ENCODE data around the gene CCDC33. TPM values are rescaled to one million over a fixed set of nuclear protein-coding genes. Genes with fewer than 3 reads are reported as not detected.

CCDC33 gene
- total and polyA plus RNA-seq, 4 experiments from 2014 or later = not detected

DNA sequence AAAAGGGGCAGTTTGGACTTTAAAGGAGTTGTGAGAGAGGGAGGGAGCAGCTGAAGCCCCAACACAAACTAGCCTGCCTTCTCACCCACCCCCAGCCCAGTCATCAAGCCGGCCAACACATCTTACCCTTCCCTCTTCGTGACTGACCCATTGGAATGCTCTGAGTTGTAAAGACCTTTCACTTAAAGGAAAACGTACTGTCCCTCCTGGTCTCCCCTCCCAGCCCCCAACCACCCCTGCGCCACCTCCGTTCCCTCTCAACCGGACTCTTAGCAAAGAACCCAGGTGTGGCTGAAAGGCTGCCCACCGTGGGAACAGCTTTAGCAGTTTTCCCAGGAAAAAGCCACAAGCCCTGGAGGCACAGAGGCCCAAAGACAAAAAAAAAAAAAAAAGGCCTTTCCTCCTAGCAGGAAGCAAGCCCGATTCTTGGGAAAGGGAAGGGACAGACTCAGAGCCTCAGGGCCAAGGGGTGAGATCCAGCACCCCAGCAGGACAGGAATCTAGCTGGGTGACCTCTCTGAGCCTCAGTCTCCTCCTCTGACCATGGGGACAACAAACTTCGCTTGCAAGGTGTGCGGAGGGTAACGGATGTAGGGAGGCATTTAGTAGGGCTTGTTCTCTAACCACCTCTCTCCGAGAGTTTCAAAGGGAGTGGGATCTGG lies 128.9 kb downstream of the CCDC33 start:
- no peak for DNase-seq
- no peak overlapping the region for H3K4me3 ChIP-seq (ENCODE audit: low read length in 2 of 2)

DNA sequence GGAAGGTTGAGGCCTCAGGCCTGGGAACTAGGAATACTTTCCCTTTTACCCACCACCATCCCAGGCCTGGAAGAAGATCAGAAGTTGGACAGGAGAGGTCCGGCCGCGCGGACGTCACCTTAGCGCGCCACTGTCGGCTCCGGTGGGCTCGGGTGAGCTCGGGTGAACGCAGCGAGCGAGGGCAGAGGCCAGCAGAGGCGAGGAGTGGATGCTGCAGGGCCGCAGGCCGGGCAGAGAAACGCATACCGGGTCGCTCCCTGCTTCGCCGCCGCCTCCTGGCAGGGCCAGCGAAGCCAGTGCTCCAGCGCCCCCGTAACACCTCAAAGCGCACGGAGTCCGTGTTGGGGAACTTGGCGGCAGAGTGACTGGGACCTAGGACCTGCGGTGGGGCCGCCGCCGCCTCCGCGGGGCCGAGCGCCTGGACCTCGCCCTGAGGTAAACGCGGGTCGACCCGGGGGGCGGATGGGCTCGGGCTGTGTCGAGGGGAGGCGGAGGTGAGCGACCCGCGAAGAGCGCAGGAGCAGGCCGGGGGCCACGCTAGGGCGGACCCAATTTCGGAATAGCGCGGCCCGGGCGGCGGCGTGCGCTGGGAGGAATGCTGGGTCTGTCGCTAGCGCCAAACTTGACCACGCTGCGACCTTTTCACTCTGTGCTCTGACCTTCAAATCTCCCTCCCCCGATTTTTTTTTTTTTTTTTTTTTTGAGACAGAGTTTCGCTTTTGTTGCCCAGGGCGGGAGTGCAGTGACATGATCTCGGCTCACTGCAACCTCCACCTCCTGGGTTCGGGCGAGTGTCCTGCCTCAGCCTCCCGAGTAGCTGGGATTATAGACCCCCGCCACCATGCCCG lies 129.7 kb downstream of the CCDC33 start:
- H3K27me3 ChIP-seq (ENCODE audit: insufficient read depth, low read length) = peaks cover 7% of the 10 kb centered on the region
- POLR2A ChIA-PET (ENCODE audit: partially characterized antibody) = no interaction called here
- Mint-ChIP-seq H3K9me3 (no peaks in the 10 kb centered on the region), H3K4me1 (peaks cover 0 to 4% (median 3%) of the 10 kb centered on the region in 4 donors), H3K27me3 (peaks cover 29% of the 10 kb centered on the region in 2 donors), H3K27ac (no peak overlapping the region), H3K4me3 (peak overlapping the region in 7 of 8 donors; percentile 33 to 64 (median 49)), H3K36me3 (no peaks in the 10 kb centered on the region)
- intact Hi-C loops (cut with micrococcal nuclease) = no loop called here
- peaks cover 5% of the 10 kb centered on the region for H3K4me1 ChIP-seq (ENCODE audit: insufficient read depth, low read length)
- no peak for DNase-seq
- no peaks in the 10 kb centered on the region for H3K9me3 ChIP-seq (ENCODE audit: control insufficient read depth in 1 of 2, low read length in 2 of 2)
- no peaks in the 10 kb centered on the region for H3K36me3 ChIP-seq (ENCODE audit: insufficient read depth, low read length)
- CTCF ChIA-PET (ENCODE audit: partially characterized antibody) = interaction anchor here (2.0 kb wide), 1 partner anchor 10 kb away, joined by 7 read pairs; no protein-coding TSS in a partner anchor
- H3K27ac ChIP-seq (ENCODE audit: low read depth, low read length) = no peak overlapping the region
- H3K4me3 ChIP-seq (ENCODE audit: low read length in 2 of 2) = no peak overlapping the region

More for the DNA sequence above, 128.9 kb downstream of the CCDC33 start:
- Histone ChIP-seq H3K36me3 (ENCODE audit: insufficient read depth, low read length) (no peaks in the 10 kb centered on the region), H3K9me3 (ENCODE audit: control insufficient read depth in 1 of 2, low read length in 2 of 2) (no peaks in the 10 kb centered on the region), H3K27ac (ENCODE audit: low read depth, low read length) (no peak overlapping the region), H3K4me1 (ENCODE audit: insufficient read depth, low read length) (peaks cover 5% of the 10 kb centered on the region), H3K27me3 (ENCODE audit: insufficient read depth, low read length) (peaks cover 7% of the 10 kb centered on the region)
- POLR2A ChIA-PET (ENCODE audit: partially characterized antibody) = no interaction called here
- Mint-ChIP-seq H3K27me3 (peaks cover 24 to 27% of the 10 kb centered on the region in 2 donors), H3K4me3 (peak overlapping the region in 5 of 8 donors; percentile 33 to 64 (median 49)), H3K9me3 (no peaks in the 10 kb centered on the region), H3K36me3 (no peaks in the 10 kb centered on the region), H3K4me1 (peaks cover 0 to 4% (median 3%) of the 10 kb centered on the region in 4 donors), H3K27ac (no peak overlapping the region)
- CTCF ChIA-PET (ENCODE audit: partially characterized antibody) = no interaction called here
- intact Hi-C loops (cut with micrococcal nuclease) = no loop called here

GRCh38 chr15:74367296-74367854 lies 131.2 kb downstream of the CCDC33 start, which contains the start of gene CYP11A1:
Gene CYP11A1, minus strand, starts transcription at chr15:74367646. Its CDS starts 61 bp downstream, at chr15:74367585.
- no peak within 1 kb of the TSS for H3K4me3 ChIP-seq (ENCODE audit: low read length in 2 of 2)
- CTCF ChIA-PET (ENCODE audit: partially characterized antibody) = interaction anchor here (0.9 to 2.0 kb wide), 2 partner anchors 8 to 15 kb away, joined by 3 to 7 read pairs; no protein-coding TSS in a partner anchor
- H3K36me3 ChIP-seq (ENCODE audit: insufficient read depth, low read length) = no peaks in the 10 kb centered on the region
- Mint-ChIP-seq H3K36me3 (no peaks in the 10 kb centered on the region), H3K4me1 (peaks cover 0 to 4% (median 3%) of the 10 kb centered on the region in 4 donors), H3K9me3 (peaks cover 0 to 3% (median 0%) of the 10 kb centered on the region in 8 donors), H3K27me3 (peaks cover 28 to 29% of the 10 kb centered on the region in 2 donors), H3K27ac (no peak within 1 kb of the TSS), H3K4me3 (no peak within 1 kb of the TSS)
- no peak for DNase-seq
- H3K4me1 ChIP-seq (ENCODE audit: insufficient read depth, low read length) = peaks cover 5% of the 10 kb centered on the region
- H3K9me3 ChIP-seq (ENCODE audit: control insufficient read depth in 1 of 2, low read length in 2 of 2) = no peaks in the 10 kb centered on the region
- H3K27me3 ChIP-seq (ENCODE audit: insufficient read depth, low read length) = peaks cover 7% of the 10 kb centered on the region
- intact Hi-C loops (cut with micrococcal nuclease) = no loop called here
- POLR2A ChIA-PET (ENCODE audit: partially characterized antibody) = no interaction called here
- no peak within 1 kb of the TSS for H3K27ac ChIP-seq (ENCODE audit: low read depth, low read length)

- intact Hi-C loops (cut with micrococcal nuclease) = no loop called here
- Mint-ChIP-seq H3K36me3 (no peaks in the 10 kb centered on the region), H3K4me3 (no peak overlapping the region), H3K4me1 (peaks cover 0 to 4% (median 3%) of the 10 kb centered on the region in 4 donors), H3K27ac (no peak overlapping the region), H3K27me3 (peaks cover 27 to 29% of the 10 kb centered on the region in 2 donors), H3K9me3 (peaks cover 0 to 3% (median 0%) of the 10 kb centered on the region in 8 donors)
- no peak for DNase-seq
- no peak overlapping the region for H3K27ac ChIP-seq (ENCODE audit: low read depth, low read length)
- ChIA-PET POLR2A (ENCODE audit: partially characterized antibody) (no interaction called here), CTCF (ENCODE audit: partially characterized antibody) (interaction anchor here (21.8 kb wide), 1 partner anchor 71 kb away, joined by 550 read pairs; the partner anchor contains the start of gene SEMA7A)
- H3K9me3 ChIP-seq (ENCODE audit: control insufficient read depth in 1 of 2, low read length in 2 of 2) = no peaks in the 10 kb centered on the region
- no peak overlapping the region for H3K4me3 ChIP-seq (ENCODE audit: low read length in 2 of 2)
- peaks cover 5% of the 10 kb centered on the region for H3K4me1 ChIP-seq (ENCODE audit: insufficient read depth, low read length)
- H3K27me3 ChIP-seq (ENCODE audit: insufficient read depth, low read length) = peaks cover 7% of the 10 kb centered on the region
- no peaks in the 10 kb centered on the region for H3K36me3 ChIP-seq (ENCODE audit: insufficient read depth, low read length)
Observed at GRCh38 chr15:74368121-74368520, 132.0 kb downstream of the CCDC33 start.

DNA sequence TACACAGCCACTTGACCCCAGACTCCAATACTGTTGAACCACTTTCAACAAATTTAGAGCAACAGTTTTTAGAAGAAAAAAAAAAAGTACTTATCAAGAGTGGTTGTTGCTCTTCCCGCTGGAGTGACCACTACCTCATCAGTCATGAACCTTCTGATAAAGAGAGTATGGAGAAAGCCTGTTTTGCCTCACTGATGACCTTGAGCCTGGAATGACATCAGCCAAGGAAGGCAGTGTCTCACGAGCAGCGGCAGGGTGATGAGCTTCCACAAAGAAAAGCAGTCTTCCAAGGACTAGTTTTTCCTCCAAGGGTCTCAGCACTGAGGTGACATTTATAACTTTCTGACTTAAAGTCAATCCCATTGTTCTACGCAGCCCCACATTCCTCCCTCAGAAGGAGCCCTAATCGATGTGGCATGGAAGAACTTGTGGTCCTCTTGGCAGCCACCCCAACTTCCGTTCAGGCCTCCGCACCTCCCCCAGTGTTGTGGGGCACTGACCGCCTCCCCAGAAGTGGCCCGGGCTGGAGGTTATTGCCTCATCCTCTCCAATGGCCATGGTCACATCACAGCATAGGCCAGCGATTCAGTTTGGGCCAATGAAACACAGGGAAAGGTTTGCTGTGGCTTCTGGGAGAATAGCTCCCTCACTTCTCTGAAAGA lies 133.1 kb downstream of the CCDC33 start:
- Mint-ChIP-seq H3K4me1 (peaks cover 2 to 9% (median 5%) of the 10 kb centered on the region in 4 donors), H3K9me3 (peaks cover 0 to 3% (median 0%) of the 10 kb centered on the region in 8 donors), H3K4me3 (peak overlapping the region in 1 of 8 donors; percentile 2), H3K36me3 (no peaks in the 10 kb centered on the region), H3K27me3 (peaks cover 27 to 29% of the 10 kb centered on the region in 2 donors), H3K27ac (no peak overlapping the region)
- H3K9me3 ChIP-seq (ENCODE audit: control insufficient read depth in 1 of 2, low read length in 2 of 2) = no peaks in the 10 kb centered on the region
- H3K36me3 ChIP-seq (ENCODE audit: insufficient read depth, low read length) = no peaks in the 10 kb centered on the region
- H3K4me3 ChIP-seq (ENCODE audit: low read length in 2 of 2) = no peak overlapping the region
- no peak overlapping the region for H3K27ac ChIP-seq (ENCODE audit: low read depth, low read length)
- H3K27me3 ChIP-seq (ENCODE audit: insufficient read depth, low read length) = peaks cover 7% of the 10 kb centered on the region
- ChIA-PET CTCF (ENCODE audit: partially characterized antibody) (interaction anchor here (0.8 to 21.8 kb wide), 3 partner anchors 13 to 263 kb away, joined by 3 to 550 read pairs (median 4); partner anchors contain the start of gene SEMA7A), POLR2A (ENCODE audit: partially characterized antibody) (no interaction called here)
- DNase-seq = no peak
- peaks cover 5% of the 10 kb centered on the region for H3K4me1 ChIP-seq (ENCODE audit: insufficient read depth, low read length)
- intact Hi-C loops (cut with micrococcal nuclease) = no loop called here

DNA sequence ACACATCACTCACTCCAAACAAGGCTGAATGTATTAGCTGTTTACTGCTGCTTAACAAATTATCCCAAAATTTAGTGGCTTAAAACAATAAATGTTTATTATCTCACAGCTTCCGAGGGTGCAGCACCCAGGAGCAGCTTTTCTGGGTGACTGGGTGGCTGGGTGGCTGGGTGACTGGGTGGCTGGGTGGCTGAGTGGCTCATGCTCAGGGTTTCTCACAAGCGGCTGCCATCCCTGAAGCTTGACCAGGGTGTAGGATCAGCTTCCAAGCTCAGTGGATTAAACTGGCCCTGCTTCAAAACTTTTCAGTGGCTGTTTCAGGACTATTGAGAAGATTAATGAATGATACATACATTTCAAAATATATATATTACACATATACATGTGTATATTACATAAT lies 133.6 kb downstream of the CCDC33 start:
- intact Hi-C loops (cut with micrococcal nuclease) = no loop called here
- peaks cover 0 to 3% (median 0%) of the 10 kb centered on the region in 8 donors for H3K9me3 Mint-ChIP-seq
- ChIA-PET CTCF (ENCODE audit: partially characterized antibody) (interaction anchor here (0.8 to 21.8 kb wide), 3 partner anchors 13 to 262 kb away, joined by 3 to 550 read pairs (median 4); partner anchors contain the start of gene SEMA7A), POLR2A (ENCODE audit: partially characterized antibody) (no interaction called here)
- Histone ChIP-seq H3K27ac (ENCODE audit: low read depth, low read length) (no peak overlapping the region), H3K4me1 (ENCODE audit: insufficient read depth, low read length) (peaks cover 10% of the 10 kb centered on the region), H3K9me3 (ENCODE audit: control insufficient read depth in 1 of 2, low read length in 2 of 2) (no peaks in the 10 kb centered on the region), H3K4me3 (ENCODE audit: low read length in 2 of 2) (no peak overlapping the region), H3K36me3 (ENCODE audit: insufficient read depth, low read length) (no peaks in the 10 kb centered on the region), H3K27me3 (ENCODE audit: insufficient read depth, low read length) (peaks cover 7% of the 10 kb centered on the region)
- peaks cover 23 to 24% of the 10 kb centered on the region in 2 donors for H3K27me3 Mint-ChIP-seq
- no peak overlapping the region for H3K27ac Mint-ChIP-seq
- no peak overlapping the region for H3K4me3 Mint-ChIP-seq
- H3K4me1 Mint-ChIP-seq = peaks cover 3 to 14% (median 8%) of the 10 kb centered on the region in 4 donors
- DNase-seq = no peak
- no peaks in the 10 kb centered on the region for H3K36me3 Mint-ChIP-seq
